HG03025 (cell line): ENCODE measurements around the gene GBA3.

Experiments
- ATAC-seq: cut with Tn5 transposase; IDR thresholded peaks from one replicate; pipeline ENCODE4 v1.9.1; 2021; ENCODE audit warnings: mild to moderate bottlenecking, moderate library complexity; ENCODE audit not compliant: unreplicated experiment, low FRiP score

Gene GBA3

DNA sequence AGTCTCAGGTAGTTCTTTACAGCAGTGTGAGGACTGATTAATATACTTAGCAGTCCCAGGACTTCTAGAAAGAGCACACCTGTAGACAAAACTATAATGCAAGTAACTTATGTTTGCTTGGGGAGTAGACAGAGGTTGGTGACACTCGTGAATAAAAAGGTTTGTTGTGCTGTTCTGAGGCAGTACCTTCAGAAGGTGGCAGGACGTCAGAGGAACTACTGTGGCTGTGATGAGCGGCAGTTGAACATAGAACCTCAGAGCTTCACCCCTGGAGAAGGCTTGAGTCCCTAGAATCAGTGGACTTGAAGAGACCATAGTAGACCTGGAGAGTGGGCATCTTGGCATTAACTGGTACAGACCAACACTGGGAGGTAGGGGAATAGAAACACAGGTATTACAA, 3.3 kb upstream of the GBA3 start:
- no peak for ATAC-seq

DNA sequence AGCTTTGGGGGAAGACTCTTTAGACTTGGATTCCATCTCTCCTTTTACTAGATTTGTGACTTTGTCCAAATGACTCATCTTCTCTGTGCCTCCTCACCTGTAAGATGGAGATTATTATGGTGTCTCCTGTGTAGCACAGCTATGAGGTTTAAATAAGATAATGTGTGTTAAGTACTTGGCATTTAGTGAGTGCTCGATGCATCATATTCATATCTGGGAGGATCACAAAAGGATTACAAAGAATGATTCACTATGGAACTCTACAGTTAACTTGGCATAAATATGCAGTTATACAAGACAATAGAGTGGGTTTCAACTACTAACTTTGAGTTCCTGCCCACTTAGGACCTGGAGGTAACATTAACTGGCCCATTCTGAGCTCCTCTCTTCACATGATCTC, 2.3 kb downstream of the GBA3 start:
- no peak for ATAC-seq

DNA sequence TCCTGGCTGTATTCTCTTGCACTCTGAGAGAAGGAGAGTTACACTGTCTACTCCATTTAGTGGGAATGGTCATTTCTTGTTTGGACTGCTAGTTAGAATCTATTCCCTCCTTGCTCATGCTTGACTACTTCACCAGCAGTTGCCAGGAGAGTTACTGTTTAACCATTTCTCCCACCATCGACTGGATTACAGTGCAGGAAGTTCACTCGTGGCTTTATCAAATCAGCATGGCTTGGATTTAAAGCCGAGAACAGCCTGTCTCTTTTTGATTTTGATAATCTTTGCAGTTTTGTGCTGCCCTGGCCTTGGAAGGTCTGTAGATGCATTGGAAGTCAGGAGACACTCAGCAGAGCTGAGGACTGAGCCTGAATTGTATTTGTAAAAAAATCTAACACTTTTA, 3.2 kb downstream of the GBA3 start:
- no peak for ATAC-seq

DNA sequence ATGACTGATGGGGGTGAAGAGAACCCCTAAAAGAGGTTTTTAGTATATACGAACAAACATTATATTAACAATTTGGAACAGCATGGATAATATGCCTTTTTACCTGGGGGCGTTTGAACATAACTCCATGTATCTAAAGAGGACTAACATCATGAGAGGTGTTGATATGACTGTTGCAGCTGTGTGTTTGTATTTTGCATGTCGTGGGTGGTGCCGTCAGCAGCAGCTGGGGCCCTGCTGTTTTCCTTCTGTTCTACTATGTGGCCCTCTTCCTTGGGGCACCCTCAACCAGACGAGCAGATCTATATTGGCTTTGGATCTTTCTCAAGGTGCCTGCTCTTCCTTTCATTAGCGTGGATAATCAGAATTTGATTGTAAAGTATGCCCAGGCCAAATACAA, 11.2 kb downstream of the GBA3 start:
- no peak for ATAC-seq

DNA sequence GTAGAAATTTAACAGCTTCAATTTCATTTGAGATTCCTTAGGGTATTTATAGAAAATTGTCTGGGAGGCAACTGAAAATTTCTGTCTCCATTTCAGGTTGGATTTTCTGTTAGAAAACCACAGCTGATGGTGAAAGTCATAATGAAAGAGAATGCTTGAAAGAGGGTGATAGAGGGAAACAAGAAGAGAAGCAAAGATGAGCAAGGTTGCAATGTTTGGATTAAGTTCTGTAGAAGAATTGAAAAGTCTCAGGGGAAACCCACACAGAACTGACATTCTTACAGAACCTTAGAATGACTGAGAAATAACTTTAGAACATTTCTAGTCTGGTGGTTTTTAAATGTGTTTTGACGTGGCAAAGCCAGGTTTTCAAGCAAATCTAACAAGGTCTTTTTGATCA, 14.7 kb downstream of the GBA3 start:
- ATAC-seq, result no peak

DNA sequence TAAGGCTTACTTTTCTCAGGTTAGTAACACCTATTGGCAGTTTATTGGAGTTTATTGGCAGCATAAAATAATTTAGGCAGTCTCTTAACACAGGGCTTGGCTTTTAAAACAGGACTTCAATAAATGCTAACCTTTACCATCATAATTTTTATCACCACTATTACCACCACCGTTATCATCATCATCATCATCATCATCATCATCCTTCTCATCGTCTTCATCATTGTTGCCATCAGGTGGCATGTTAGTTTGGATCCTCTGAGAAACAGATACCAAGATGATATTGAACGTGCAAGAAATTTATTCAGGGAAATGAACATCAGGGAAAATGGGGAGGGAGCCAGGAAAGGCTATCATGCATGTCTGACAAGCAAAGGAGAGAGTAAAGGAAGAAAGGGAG, 16.2 kb downstream of the GBA3 start:
- no peak for ATAC-seq

DNA sequence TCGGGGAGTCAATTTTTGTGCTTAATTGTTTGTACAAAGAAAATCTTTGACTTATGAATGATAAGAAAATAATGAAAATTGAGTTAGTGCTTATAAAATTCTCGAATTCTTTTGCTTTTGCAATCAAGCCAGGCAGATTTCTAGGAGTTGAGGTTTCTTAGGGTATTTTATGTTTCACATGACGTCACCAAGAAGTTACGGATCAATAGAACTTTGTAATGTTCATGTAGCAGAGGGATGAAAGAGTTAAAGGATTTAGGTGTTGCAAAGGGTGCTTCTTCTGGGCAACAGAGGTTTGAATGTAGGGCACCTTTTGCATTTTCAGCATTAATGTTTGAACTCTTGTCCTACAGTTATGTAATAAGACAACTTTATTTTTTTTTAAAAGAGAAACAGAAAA, 19.4 kb downstream of the GBA3 start:
- no peak for ATAC-seq

DNA sequence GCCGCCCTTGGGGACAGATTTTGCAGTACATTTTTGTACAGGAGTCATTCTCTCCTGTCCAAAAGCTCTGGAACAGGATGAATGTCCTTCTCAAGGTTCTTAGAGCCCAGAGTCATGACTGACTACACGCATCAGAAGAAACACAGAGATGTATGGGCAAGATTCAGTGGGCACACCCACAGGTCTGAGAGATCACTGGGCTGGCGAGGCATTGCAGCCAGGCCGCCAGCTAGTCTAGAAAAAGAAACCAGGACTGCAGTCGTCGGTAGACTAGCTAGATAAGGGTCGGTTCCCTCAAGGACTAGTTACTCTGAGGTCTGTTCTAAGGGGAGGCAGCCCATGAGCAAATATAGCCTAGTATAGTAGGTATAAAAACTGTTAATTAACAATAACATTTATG, 19.8 kb downstream of the GBA3 start:
- no peak for ATAC-seq

DNA sequence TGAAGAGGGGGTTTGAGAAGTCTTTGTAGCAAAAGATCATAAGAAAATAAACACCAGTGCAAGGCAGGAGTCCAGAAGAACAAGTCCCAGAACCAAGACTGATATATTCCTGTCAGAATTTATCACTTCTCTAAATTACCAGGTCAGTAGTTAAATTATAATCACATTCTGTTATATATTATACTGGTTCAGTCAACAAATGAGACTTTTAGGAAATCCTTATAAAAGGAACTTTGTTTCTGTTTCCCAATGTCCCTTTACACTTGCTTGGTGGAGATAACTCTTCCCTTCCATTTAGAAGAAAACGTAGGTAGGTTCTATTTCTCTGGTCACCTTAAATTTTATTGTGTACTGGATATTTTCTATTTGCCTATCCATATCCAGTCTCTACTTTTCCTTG, 21.1 kb downstream of the GBA3 start:
- ATAC-seq, result no peak

DNA sequence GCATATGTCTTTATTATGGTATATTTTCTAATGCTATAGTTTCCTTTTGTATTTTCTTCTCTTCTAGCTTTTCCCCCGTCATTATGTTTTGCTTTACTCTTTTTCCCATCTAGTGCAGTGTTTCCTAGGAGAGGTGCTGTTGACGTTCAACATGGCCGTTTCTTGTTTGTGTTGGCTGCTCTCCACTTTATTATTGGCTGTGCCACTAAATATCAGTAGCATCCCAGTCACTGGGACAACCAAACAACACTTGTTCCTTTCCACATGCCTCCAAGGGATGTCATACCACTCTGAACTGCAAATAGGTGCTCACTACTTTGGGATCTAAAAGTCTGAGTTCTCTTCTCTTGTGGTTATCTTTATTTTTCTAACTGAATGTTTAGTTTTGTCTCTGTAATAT, 26.5 kb downstream of the GBA3 start:
- ATAC-seq, result no peak

DNA sequence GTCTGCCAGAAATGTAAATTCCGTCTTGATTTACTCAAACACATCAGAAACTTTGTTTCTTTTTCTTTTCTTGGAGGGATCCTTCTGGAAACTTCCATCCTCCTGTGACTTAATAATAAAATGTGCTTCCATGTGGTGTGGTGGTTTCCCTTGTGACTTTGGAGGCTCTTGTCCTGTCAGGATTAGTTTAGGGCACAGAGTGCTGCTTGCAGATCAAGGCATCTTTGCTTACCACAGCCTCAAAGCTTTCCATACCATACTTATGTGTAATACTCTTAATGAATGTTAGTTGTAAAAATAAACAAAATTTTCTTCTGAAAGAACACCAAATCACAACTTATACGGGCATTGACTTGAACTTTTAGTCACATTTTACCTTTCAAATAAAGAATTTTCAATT, 27.4 kb downstream of the GBA3 start:
- ATAC-seq, result no peak

DNA sequence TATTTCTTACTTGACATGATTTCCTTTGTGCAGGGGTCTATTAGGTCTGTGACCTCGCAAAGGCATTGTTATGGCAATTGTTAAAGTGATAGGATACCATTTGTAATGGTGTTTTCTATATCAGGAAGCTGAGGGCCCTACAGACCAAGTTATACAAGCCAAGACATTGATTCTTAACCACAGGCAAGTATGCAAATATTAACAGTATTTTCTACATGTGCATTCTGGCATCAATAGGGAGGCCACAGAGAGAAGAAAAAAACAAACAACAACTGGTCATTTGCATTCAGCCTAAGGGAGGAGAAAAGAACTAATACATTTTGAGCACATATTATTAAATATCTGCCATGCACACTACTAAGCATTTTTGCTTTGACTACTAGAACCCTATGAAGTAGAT, 28.5 kb downstream of the GBA3 start:
- ATAC-seq, result no peak

DNA sequence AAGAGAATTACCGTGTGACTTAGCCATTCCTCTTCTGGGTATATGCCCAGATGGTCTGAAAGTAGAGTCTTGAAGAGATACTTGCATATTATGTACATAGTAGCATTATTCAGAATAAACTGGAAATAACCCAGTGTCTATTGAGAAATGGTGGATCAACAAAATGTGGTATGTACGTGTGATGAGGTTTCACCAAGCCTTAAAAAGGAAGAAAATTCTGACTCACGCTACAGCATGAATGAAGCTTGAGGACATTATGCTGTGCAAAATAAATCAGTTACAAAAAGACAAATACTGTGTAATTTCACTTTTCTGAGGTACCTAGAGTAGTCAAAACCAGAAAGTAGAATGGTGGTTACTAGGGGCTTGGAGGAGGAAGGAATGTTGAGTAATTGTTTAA, 37.3 kb downstream of the GBA3 start:
- no peak for ATAC-seq

DNA sequence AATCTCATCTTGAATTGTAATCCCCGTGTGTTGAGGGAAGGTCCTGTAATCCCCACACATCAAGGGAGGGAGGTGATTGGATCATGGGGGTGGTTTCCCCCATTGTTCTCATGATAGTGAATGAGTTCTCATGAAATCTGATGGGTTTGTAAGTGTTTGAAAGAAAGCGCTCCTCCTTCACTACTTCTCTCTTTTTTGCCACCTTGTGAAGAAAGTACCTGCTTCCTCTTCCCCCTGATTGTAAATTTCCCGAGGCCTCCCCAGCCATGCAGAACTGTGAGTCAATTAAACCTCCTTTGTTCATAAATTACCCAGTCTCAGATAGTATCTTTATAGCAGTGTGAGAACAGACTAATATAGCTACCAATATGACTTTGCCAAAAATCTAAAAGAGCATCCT, 41.1 kb downstream of the GBA3 start:
- ATAC-seq, result no peak

DNA sequence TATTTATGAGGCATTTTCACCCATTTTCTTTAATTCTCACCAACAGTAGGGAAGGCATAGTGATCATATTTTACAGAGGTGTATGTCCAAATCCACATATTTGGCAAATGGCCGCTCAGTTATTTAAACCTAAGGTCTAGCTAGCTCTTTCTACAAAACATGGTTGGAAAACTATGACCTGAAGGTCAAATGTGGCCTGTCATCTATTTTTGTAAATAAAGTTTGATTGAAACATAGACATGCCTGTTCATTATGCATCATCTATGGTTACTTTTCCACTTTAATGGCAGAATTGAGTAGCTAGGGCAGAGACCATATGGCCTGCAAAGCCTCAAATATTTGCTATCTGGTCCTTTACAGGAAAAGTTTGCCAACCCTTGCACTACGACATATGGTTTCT, 44.2 kb downstream of the GBA3 start:
- no peak for ATAC-seq

DNA sequence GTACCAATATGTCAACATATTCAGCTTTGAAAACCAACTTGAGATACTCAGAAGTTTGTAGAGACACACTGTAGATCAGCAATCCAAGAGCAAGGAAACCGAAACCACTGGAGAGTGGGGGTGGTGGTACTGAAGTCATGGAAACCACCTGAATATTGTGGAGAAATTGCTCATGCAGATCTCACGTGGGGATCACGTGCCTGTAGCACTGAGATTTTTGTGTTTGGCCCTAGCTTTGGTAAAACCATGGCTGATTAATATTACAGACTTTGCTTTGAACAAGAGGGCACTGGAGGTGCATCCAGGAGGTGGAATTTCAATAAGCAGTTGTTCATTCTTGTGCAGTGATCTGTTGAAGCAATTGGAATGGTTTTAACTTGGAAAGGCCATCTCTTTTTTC, 47.2 kb downstream of the GBA3 start:
- ATAC-seq, result no peak

DNA sequence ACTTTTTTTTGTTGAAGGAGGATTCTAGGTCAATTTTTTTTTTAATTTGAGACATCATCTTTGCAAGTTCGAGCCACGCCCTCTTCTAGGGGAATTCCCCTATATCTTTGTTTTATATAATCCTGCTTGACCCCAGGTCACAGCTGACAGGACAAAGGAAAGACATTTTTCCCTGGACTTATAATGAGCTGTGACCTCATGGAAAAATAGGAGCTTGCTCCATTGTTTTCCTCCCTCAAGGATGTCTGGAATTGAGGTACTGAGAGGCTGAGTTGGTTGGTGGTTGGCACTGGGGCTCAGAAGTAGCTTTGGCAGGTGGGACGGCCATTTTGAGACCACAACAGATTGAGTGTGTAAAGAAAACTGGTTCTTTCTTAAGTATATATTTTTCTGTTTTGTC, 49.0 kb downstream of the GBA3 start:
- ATAC-seq, result no peak

DNA sequence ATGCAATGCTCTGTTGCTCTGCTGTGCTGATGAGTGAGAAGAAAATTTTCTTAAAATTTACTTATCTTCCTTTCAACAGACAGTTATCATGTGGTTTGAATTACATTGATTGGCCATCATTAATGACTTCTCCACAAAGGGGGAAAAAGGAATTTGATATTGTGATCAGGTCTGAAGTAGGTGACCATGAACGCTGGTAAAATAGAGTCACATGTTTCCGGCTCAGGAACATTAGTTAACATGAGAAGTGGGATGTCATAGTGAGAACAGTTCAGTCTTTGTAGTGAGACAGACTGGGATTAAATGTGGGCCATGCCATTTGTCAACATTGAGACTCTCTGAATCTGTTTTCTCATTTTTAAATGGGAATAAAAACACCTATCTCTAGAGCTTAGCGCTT, 50.6 kb downstream of the GBA3 start:
- ATAC-seq, result no peak

DNA sequence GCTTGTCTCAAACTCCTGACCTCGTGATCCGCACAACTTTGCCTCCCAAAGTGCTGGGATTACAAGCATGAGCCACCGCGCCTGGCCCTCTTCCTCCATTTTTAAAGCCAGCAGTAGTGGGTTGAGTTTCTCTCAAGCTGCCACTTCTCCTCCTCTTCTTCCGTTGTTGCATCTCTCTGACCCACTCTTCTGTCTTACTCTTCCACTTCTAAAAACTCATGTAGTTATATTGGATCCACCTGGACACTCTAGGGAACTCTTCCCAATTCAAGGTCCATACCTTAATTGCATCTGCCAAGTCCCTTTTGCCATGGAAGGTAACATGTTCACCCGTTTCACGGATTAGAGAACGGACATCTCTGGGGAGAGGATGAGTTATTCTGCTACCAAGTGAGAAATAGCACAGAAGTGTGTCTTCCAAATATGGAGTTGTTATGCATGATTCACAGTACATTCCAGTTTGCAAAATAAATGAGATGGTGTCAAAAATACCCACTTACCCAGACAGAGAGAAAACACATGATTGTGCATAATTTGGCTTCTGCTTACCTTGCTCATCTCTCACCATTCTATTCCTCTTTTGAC, 51.8 kb downstream of the GBA3 start:
- no peak for ATAC-seq

DNA sequence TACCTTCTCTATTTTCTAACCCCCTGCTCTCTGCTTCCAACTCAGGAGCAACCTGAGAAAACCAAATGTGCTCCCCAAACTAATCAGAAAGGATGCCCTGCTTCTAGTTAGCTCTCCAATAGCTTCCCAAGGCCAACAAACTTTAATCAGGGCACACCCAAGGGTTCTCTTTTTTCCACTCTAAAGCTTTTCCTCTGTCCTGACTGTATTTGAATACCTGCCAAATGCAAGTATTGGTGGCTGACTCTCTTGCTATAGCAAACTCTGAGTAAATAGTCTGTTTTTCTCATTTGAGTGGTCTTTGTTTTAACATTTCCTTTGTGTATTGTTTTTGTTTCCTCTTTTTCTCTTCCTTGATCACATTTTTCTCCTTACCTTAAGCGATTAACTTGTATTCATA, 52.5 kb downstream of the GBA3 start:
- ATAC-seq, result no peak

DNA sequence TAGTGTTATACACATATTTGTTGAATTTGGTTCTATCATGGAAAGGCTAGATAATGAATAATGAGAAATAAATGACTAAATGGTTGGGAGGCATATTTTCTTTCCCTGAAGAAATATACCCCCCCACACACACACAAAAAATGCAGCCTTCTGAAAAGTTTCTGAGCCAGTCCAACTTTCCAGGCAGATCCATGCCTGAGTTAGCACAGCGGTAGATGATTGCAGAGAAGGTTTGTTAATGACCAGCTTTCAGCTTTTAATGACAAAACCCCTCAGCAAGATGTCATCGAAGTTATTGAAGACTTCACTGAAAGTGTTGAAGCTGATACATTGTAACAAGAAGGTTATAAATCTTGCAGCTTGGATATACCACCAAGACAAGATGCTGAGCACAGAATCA, 61.4 kb downstream of the GBA3 start:
- no peak for ATAC-seq

DNA sequence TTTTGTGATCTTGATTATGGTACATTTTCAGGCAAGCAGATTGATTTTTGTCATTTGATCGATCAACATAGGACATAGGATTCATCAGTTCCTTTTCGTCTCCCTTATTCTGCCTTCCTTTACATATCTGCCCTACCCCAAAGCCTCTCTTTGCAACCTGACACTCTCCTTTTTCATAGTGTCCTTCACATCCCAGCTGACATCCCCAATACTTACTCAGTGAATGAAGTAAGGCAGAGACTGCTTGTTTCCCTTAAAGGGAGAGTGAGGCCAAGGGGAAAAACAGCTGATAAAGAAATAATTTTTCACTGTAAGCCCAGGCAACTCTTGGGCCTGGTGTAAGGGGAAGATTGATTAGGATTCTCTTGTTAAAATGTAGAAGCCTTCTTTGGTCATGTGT, 69.8 kb downstream of the GBA3 start:
- ATAC-seq, result no peak

DNA sequence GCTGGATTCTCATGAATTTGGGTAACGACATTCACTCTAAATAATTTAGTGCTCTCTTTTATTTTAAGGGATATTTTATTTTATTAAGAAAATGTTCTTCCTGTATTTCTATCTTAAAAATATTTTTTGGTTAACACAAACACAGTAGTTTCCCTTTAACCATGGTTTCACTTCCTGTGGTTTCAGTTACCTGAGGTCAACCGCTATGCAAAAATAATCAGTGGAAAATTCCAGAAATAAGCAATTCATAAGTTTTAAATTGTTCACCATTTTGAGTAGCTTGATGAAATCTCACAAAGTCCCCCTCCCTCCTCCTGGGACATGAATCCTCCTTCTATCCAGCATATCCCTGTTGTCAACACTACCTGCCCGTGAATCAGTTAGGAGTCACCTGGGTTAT, 71.4 kb downstream of the GBA3 start:
- no peak for ATAC-seq
